NCI-H146 (cell line): ENCODE measurements around the gene CLDND2.
A peak's percentile ranks its signal among the peaks of the same experiment; 100 is the strongest.

Source experiments
- DNase-seq: peaks from one replicate; lab custom pipeline; 2025; lab: John Stamatoyannopoulos, UW

The CLDND2 gene

GRCh38 chr19:51354103-51354741 is 14.6 kb downstream of the CLDND2 start:
- DNase-seq = no peak

DNA sequence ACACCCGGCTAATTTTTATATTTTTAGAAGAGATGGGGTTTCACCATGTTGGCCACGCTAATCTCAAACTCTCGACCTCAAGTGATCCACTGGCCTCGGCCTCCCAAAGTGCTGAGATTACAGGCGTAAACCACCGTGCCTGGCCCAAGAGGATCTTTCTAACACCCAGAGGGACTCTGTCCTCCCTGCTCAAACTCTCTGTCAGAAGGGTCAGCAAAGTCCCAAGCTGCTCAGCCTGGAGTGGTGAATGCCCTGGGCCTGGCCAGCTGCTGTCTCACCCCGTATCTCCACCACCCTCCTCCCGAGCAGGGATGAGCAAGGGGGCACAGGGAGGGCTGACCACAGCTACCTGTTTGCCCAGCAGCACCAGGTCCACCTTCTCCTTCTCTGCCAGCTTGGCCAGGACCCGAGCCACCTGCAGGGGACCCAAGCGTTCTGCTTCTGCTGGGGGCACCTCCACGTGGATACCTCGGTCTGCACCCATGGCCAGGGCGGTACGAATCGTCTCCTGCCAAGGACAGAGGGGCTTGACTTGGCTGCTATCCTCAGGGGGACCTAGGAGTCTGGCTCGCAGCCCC is 15.9 kb downstream of the CLDND2 start:
- no peak for DNase-seq

GRCh38 chr19:51351266-51351990 is 17.4 kb downstream of the CLDND2 start:
- no peak for DNase-seq

GRCh38 chr19:51347209-51347928 is 21.4 kb downstream of the CLDND2 start:
- DNase-seq = no peak

GRCh38 chr19:51346742-51347141 is 22.1 kb downstream of the CLDND2 start:
- DNase-seq = no peak

GRCh38 chr19:51345076-51345620 is 23.7 kb downstream of the CLDND2 start:
- DNase-seq = no peak

GRCh38 chr19:51342631-51343569 is 25.9 kb downstream of the CLDND2 start:
- DNase-seq = no peak

- DNase-seq = no peak
These were observed 26.7 kb downstream of the CLDND2 start, which contains the start of gene VSIG10L for GRCh38 chr19:51341976-51342580. VSIG10L (minus strand) TSS chr19:51342139; CDS start chr19:51342124, 15 bp downstream.

DNA sequence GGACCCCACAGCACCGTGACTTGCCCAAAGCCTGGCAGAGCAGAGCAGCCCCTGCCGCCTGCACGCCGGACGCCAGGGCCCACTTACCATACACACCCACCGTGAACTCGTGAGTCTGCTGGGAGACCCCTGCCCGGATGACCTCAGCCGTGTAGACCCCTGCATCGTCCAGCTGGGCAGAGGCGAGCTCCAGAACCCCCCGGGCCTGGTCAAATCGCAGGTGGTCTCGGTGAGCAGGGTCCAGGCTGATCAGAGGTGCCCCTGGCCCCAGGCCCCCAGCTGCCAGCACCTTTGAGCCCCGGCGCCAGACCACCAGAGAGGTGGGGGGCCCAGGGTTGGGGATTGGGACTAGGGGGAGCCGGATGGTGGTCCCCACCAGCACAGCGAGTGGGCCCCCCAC is 27.7 kb downstream of the CLDND2 start:
- DNase-seq = no peak

DNA sequence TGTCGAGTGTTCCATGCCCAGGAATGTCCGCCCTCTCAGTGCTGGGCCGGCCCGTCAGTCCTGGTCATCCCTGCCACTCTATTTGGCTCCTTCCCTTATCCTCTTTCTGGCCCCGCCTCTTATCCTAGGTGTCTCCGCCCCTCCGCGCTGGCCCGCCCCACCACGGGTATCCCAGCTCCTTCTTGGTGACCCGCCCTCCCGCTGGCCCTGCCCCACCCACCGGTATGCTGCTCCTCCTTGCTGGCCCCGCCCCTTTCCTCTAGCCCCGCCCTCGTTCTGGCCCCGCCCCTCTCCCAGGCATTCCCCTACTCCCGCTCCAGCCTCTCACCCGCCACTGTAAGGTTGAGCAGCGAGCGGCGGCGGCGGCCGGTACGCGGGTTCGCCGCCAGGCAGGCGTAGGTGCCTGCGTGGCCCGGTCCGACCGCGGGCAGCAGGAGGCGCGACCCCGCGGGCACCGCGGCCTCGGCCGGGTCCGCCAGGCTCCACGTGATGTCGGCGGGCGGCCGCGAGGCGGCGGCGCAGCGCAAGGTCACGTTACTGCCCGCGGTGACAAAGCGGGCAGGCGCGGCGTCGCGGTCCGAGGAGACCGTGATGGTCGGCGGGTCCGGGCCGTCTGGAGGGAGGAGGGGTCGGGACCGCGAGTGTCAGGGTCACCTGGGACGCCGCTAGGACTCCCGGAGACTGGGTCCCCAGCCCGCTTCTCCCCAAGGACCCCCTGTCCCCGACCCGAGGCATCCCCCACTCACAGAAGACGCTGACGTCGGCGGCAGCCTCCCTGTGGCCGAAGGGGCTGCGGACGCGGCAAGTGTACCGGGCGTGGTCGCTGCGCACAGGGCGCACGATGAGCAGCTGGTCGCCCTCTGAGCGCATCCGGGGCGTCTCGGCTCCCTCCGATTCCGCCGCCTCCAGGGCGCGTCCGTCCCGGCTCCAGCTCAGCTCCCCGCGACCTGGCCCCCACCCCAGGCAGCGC is 28.8 kb downstream of the CLDND2 start:
- DNase-seq = no peak

GRCh38 chr19:51339313-51339686 is 29.5 kb downstream of the CLDND2 start:
- no peak for DNase-seq

- DNase-seq = peak; percentile 38
These were observed 30.1 kb downstream of the CLDND2 start for GRCh38 chr19:51338563-51339312.

DNA sequence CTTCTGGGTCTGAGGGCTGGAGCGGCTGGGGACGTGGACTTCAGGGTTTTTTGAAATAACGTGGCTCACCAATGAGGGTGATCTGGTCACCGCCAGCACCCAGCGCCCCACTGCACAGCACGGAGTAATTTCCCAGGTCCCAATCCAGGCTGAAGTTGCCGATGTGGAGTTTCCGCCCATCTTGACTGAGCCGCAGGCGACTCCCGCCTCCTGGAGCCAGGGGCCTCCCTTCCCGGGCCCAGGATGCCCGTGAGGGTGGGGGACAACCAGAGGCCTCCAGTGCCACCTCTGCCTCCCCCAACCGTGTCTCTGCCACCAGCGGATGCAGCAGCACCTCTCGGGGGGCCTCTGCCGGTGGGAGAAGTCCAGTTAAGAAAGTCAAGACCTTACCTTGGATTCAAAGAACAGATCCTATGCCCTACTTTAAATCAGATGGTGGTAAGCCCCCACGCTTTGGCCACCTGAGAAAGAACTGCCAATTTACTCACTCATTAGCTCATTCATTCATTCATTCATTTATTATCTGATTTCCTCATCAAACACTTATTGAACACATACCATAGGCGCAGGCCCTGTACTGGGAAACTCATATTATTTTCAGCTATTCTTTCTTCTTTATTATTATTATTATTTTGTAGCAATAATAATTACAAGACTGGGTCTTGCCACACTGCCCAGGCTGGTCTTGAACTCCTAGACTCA is 30.8 kb downstream of the CLDND2 start:
- DNase-seq = no peak

GRCh38 chr19:51337141-51337860 is 31.5 kb downstream of the CLDND2 start:
- no peak for DNase-seq

DNA sequence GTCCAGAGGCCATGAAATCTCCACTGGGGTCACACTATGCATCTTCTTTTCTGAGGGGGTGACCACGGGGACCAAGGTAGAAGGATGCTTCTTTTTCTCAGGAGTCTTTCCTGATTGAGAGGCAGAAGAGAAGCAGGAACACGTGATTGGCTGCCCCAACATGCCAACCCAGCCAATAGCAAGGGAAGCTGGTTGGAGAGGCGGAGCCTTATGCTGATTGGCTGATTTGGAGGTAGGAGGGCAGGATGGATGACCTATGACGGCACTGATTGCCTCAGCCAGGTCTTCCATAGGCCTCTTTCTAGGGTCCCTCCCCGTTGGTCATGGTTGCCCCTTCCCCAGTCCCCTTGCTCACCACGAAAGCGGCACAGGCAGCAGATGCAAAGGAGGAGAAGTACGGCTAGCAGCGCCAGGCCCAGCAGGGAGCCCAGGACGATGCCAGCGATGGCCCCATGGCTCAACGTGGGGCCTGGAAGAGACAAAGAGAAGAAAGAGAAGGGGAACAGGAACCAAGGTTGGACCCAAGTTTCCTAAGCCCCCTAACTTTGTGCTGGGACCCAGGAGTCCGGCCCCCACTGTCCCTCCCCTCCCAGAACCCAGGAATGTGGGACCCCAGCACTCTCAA is 34.9 kb downstream of the CLDND2 start:
- DNase-seq = no peak

DNA sequence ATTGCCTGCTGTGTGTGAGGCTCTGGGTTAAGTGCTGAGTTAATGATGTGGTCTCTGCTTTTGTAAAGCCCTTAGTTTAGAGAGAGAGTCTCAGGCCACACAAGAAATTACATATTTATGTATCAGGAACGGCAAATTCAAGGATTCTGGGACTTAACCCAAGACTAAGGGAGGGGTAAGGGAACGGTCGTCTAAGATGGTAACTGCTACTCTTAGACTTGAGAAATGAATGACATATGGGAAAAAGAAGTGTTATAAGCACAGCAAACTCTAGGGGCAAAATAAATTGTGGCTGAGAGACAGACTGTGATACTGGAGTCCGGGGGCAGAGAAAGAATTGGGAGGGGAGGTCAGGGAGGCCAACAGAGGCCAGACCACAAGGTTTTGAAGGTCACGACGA is 37.1 kb downstream of the CLDND2 start:
- no peak for DNase-seq

DNA sequence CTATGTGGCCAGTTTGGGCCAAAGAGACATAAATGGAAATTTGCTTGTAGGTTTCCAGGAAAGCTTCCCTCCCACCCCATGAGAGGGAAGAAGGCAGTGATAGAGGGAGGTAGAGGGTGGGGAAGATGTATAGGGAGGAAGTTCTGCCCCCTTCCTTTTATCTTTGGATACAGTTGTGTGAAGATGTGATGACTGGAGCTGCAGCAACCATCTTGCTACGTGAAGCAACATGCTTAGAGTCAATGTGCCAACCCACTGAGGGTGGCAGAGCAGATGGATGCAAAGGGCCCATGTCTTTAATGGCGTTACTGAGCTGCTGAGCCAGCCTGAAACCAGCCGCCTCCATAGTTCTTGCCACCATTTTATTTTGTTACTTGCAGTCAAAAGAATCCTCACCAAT is 37.6 kb downstream of the CLDND2 start:
- DNase-seq = no peak
